ENCODE results near the gene ANO7. TPM values are rescaled to one million over a fixed set of nuclear protein-coding genes. Genes with fewer than 3 reads are reported as not detected.

The ANO7 gene
- total and polyA plus RNA-seq, 2 of the 8 experiments (the other 6 are each of a cell fraction or from before 2014, with no cell fraction given): 3.2 to 6.9 TPM

DNA sequence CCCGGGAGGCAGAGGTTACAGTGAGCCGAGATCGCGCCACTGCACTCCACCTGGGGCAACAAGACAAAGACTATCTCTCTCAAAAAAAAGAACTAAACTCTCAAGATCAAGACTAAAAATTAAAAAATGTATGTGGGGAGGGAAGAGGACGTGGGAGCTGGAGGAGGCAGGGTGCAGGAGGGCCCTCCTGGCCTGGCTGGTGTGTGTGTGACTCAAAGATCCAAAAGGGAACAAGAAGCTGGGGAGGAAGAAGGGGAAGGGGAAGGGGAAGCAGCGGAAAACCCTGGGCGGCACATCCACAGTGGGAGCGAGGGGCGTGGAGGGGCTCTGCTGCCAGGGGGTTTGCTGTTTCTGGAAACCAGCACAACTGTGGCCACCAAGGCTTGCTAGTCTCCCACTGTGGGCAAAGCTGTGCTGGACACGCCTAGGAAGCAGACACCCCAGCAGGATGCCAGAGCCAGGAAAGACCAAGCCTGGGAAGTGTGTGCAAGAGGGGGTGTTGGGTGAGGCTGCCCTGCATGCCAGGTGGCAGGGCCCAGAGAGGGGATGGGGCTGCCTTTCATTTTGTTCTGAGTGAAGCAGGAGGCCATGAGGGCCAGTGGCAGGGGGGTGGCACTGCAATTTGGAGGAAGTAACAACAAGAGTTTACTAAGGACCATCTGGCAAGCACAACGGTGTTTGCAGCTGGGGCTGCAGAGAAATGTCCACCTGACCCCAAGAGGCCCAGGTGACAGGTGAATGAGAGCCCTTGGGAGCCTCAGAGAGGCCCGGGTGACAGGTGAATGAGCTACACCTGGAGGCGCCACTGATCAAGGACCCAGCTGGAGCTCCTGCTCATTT, 44.5 kb downstream of the ANO7 start:
- no peak overlapping the region for H2BK15ac ChIP-seq (ENCODE audit: low read length)
- no peaks in the 10 kb centered on the region for H3K23me2 ChIP-seq (ENCODE audit: low read depth, low read length)
- H4K20me1 ChIP-seq (replicated peaks in 1 of 2; ENCODE audit: control insufficient read depth in 1 of 2, insufficient read depth in 2 of 2, low read length in 2 of 2): peaks cover 17 to 36% of the 10 kb centered on the region in 2 experiments
- peaks cover 32 to 81% (median 73%) of the 10 kb centered on the region in 4 experiments for H3K36me3 ChIP-seq (ENCODE audit: control insufficient read depth in 2 of 4, insufficient read depth in 4 of 4, low read length in 3 of 4)
- H4K8ac ChIP-seq (ENCODE audit: extremely low read depth, insufficient read depth, low read length): no peak overlapping the region; the same call in 1 of the 2 replicates
- no peaks in the 10 kb centered on the region for H3K9me3 ChIP-seq (ENCODE audit: insufficient read depth in 2 of 2, low read depth in 1 of 2, low read length in 1 of 2)
- no peak overlapping the region for H2BK20ac ChIP-seq (ENCODE audit: low read length)
- H2BK120ac ChIP-seq (replicated peaks; ENCODE audit: low read depth, low read length): no peak overlapping the region
- H3K9ac ChIP-seq (replicated peaks in 1 of 4; ENCODE audit: extremely low read depth in 1 of 4, low read depth in 3 of 4, low read length in 3 of 4): no peak overlapping the region
- no peak overlapping the region for H3K14ac ChIP-seq (ENCODE audit: insufficient read length)
- no peak overlapping the region for H2AFZ ChIP-seq (ENCODE audit: low read length)
- no peak overlapping the region for H3K18ac ChIP-seq (ENCODE audit: extremely low read depth, low read length)
- H2AK5ac ChIP-seq (ENCODE audit: low read depth, low read length): no peak overlapping the region
- WGBS, 2 experiments (ENCODE audit: extremely low coverage in 1 of 2, insufficient coverage in 1 of 2, insufficient read length in 1 of 2, insufficient replicate concordance in 2 of 2, low coverage in 1 of 2, low lambda C conversion rate in 2 of 2, missing lambda C conversion rate in 1 of 2): 91% methylated on average over 13 of the region's 13 CpGs; no CpG with 5 or more reads in 1 of the 2 experiments
- H3K4ac ChIP-seq (replicated peaks; ENCODE audit: insufficient read length, low read depth, low read length): no peak overlapping the region
- FAIRE-seq (no peak), DNase-seq (ENCODE audit: low read depth in 1 of 2, low spot score in 2 of 2) (no peak)
- no peak overlapping the region for H4K5ac ChIP-seq (ENCODE audit: insufficient read length, low read depth, low read length)
- H3K23ac ChIP-seq (ENCODE audit: insufficient read length): no peak overlapping the region
- no peaks in the 10 kb centered on the region for H3K4me1 ChIP-seq (replicated peaks in 1 of 4; ENCODE audit: control insufficient read depth in 3 of 4, insufficient read depth in 4 of 4, low read length in 3 of 4)
- CTCF ChIA-PET (ENCODE audit: partially characterized antibody): interaction anchor here (0.9 to 1.5 kb wide), 2 partner anchors 14 to 35 kb away, joined by 3 read pairs; no protein-coding TSS in a partner anchor
- no peaks in the 10 kb centered on the region for H3K79me2 ChIP-seq (ENCODE audit: control insufficient read depth in 1 of 2, insufficient read depth in 2 of 2, low read length in 2 of 2)
- H3K27ac ChIP-seq (ENCODE audit: low read depth, low read length): no peak overlapping the region
- H2BK5ac ChIP-seq (ENCODE audit: low read depth, low read length): no peak overlapping the region
- H3K56ac ChIP-seq (replicated peaks; ENCODE audit: insufficient read length, low read depth, low read length): no peak overlapping the region
- no peak overlapping the region for H3K4me2 ChIP-seq (ENCODE audit: insufficient read depth in 1 of 2, low read depth in 2 of 2, low read length in 2 of 2)
- no peaks in the 10 kb centered on the region for H3K27me3 ChIP-seq (replicated peaks in 1 of 4; ENCODE audit: control insufficient read depth in 3 of 4, extremely low read depth in 1 of 4, insufficient read depth in 3 of 4, low read length in 3 of 4)
- POLR2A ChIA-PET (ENCODE audit: partially characterized antibody): interaction anchor here (1.0 to 1.3 kb wide), 3 partner anchors 8 to 14 kb away, joined by 3 read pairs; no protein-coding TSS in a partner anchor
- peaks cover 3% of the 10 kb centered on the region; the same call in 1 of the 2 replicates for H3K79me1 ChIP-seq (ENCODE audit: low read depth, low read length)
- no peak overlapping the region for H3K4me3 ChIP-seq (ENCODE audit: extremely low read depth in 1 of 4, insufficient read depth in 2 of 4, low read depth in 3 of 4, low read length in 4 of 4)
- no peak overlapping the region for H4K91ac ChIP-seq (replicated peaks; ENCODE audit: insufficient read length, low read length)
- H2BK12ac ChIP-seq (ENCODE audit: low read depth, low read length): no peak overlapping the region
